Ovary (tissue), 3 donors: ENCODE measurements around the gene MMD2.

ENCODE experiments used
- CTCF ChIP-seq, 3 donors: fragments of 450-650 bp in 2 of 3; fragments of 200-600 bp in 1 of 3; IDR thresholded peaks; one replicate each; pipeline versions ENCODE4 v1.5.1 to v1.8.0; 2016 to 2022; ENCODE audit warnings: antibody characterized with exemption in 3 of 3, mild to moderate bottlenecking in 1 of 3
- POLR2A ChIP-seq: fragments of 450-650 bp; IDR thresholded peaks from one replicate; pipeline ENCODE4 v1.6.1; 2017; ENCODE audit warnings: antibody characterized with exemption, mild to moderate bottlenecking, moderate library complexity
- donor health status: DM: no; HTN: no; CAD: no.

GRCh38 chr7:4951304-4951703 lies 7.7 kb downstream of the MMD2 start:
- TF ChIP-seq CTCF (IDR thresholded peaks at IDR 0.05) (no peak), POLR2A (no peak)
